RWPE2 (cell line): ENCODE measurements around the gene ELL.

ENCODE experiments used
- ATAC-seq: fragments of 200-7000 bp; cut with Tn5 transposase; 3 replicates; pipeline ENCODE4 v1.9.1; 2021; ENCODE audit warnings: low read depth
- DNase-seq: peaks from one replicate; pipeline ENCODE4 v3.0.0-alpha.2; 2020; ENCODE audit warnings: low spot score
- H3K27ac ChIP-seq: fragments of 450-650 bp; 2 replicates; pipeline ENCODE4 v1.5.1; 2017; ENCODE audit warnings: mild to moderate bottlenecking; ENCODE audit not compliant: poor library complexity, severe bottlenecking
- H3K27me3 ChIP-seq: fragments of 250-450 bp; sonication (Bioruptor Pico); 2 replicates; pipeline ENCODE4 v1.5.1; 2021; ENCODE audit warnings: mild to moderate bottlenecking, moderate library complexity; ENCODE audit not compliant: insufficient read depth, poor library complexity, severe bottlenecking
- H3K36me3 ChIP-seq: fragments of 250-450 bp; sonication (Bioruptor Pico); 2 replicates; pipeline ENCODE4 v1.5.1; 2020; ENCODE audit warnings: low read depth, mild to moderate bottlenecking, moderate library complexity
- H3K4me1 ChIP-seq: fragments of 250-450 bp; sonication (Bioruptor Pico); 2 replicates; pipeline ENCODE4 v1.5.1; 2021; ENCODE audit warnings: mild to moderate bottlenecking, moderate library complexity; ENCODE audit not compliant: insufficient read depth, poor library complexity, severe bottlenecking
- H3K4me3 ChIP-seq: fragments of 250-450 bp; sonication (Bioruptor Pico); 2 replicates; pipeline ENCODE4 v1.5.1; 2021; ENCODE audit warnings: mild to moderate bottlenecking, moderate library complexity; ENCODE audit not compliant: severe bottlenecking
- H3K9me3 ChIP-seq: fragments of 250-450 bp; sonication (Bioruptor Pico); 2 replicates; pipeline ENCODE4 v1.5.1; 2021; ENCODE audit warnings: mild to moderate bottlenecking, moderate library complexity; ENCODE audit not compliant: severe bottlenecking
- CTCF ChIP-seq: fragments of 450-650 bp; IDR thresholded peaks from one replicate; pipeline ENCODE4 v1.5.1; 2017; ENCODE audit warnings: mild to moderate bottlenecking, moderate library complexity; ENCODE audit not compliant: poor library complexity, severe bottlenecking

The ELL gene

GRCh38 chr19:18438331-18439024 is 83.4 kb downstream of the ELL start:
- H3K4me3 ChIP-seq, result peak overlapping the region; percentile 45
- DNase-seq, result no peak
- H3K27ac ChIP-seq, result peak overlapping the region; percentile 40
- H3K36me3 ChIP-seq, result peaks cover 7% of the 10 kb centered on the region
- TF ChIP-seq CTCF, result no peak
- H3K4me1 ChIP-seq, result peaks cover 15% of the 10 kb centered on the region
- ATAC-seq, result peak; percentile 7; the same call in 2 of the 3 replicates
- no peaks in the 10 kb centered on the region for H3K27me3 ChIP-seq
- no peaks in the 10 kb centered on the region for H3K9me3 ChIP-seq

GRCh38 chr19:18437491-18438330 is 84.2 kb downstream of the ELL start, which contains the start of gene ISYNA1:
Gene ISYNA1 (minus strand): TSS chr19:18438133. CDS start chr19:18437979, 154 bp downstream.
- DNase-seq, result no peak
- Histone ChIP-seq H3K9me3 (no peaks in the 10 kb centered on the region), H3K36me3 (peaks cover 1% of the 10 kb centered on the region), H3K27me3 (no peaks in the 10 kb centered on the region), H3K27ac (peak within 1 kb of the TSS; percentile 40), H3K4me3 (peak within 1 kb of the TSS; percentile 45), H3K4me1 (peaks cover 15% of the 10 kb centered on the region)
- no peak for TF ChIP-seq CTCF
- peak; percentile 26 for ATAC-seq

- H3K4me1 ChIP-seq, result peaks cover 15% of the 10 kb centered on the region
- H3K27ac ChIP-seq, result peak overlapping the region; percentile 40
- H3K36me3 ChIP-seq, result no peaks in the 10 kb centered on the region
- H3K27me3 ChIP-seq, result no peaks in the 10 kb centered on the region
- ATAC-seq (peak; percentile 38), DNase-seq (no peak)
- no peaks in the 10 kb centered on the region for H3K9me3 ChIP-seq
- H3K4me3 ChIP-seq, result peak overlapping the region; percentile 45
- no peak for TF ChIP-seq CTCF
Observed at GRCh38 chr19:18436671-18437490, 85.0 kb downstream of the ELL start.

GRCh38 chr19:18435842-18436670 is 85.8 kb downstream of the ELL start:
- no peaks in the 10 kb centered on the region for H3K36me3 ChIP-seq
- no peaks in the 10 kb centered on the region for H3K9me3 ChIP-seq
- peaks cover 15% of the 10 kb centered on the region for H3K4me1 ChIP-seq
- no peak for DNase-seq
- TF ChIP-seq CTCF, result no peak
- no peak overlapping the region for H3K4me3 ChIP-seq
- no peak for ATAC-seq
- H3K27ac ChIP-seq, result no peak overlapping the region
- H3K27me3 ChIP-seq, result no peaks in the 10 kb centered on the region
